EL (cell line): ENCODE measurements around the gene ADAMTS12.
A peak's percentile ranks its signal among the peaks of the same experiment; 100 is the strongest.

ENCODE experiments used
- DNase-seq: peaks from one replicate; pipeline ENCODE4 v3.0.0-alpha.2; 2016

ADAMTS12 gene

GRCh38 chr5:33901156-33901555 is 9.4 kb upstream of the ADAMTS12 start:
- peak; percentile 14 for DNase-seq

- DNase-seq: peak; percentile 71
Observed at GRCh38 chr5:33894566-33894965, 2.8 kb upstream of the ADAMTS12 start.

- DNase-seq: peak; percentile 99
Observed at GRCh38 chr5:33892620-33893137, 889 bp upstream of the ADAMTS12 start.

- no peak for DNase-seq
Observed at GRCh38 chr5:33891446-33891787, 373 bp downstream of the ADAMTS12 start.

GRCh38 chr5:33890131-33891032 is 1.4 kb downstream of the ADAMTS12 start:
- DNase-seq: peak; percentile 59

GRCh38 chr5:33888587-33888986 is 3.2 kb downstream of the ADAMTS12 start:
- DNase-seq: peak; percentile 32

- no peak for DNase-seq
Observed at GRCh38 chr5:33887268-33887667, 4.5 kb downstream of the ADAMTS12 start.

- DNase-seq: no peak
Observed at GRCh38 chr5:33886283-33886682, 5.5 kb downstream of the ADAMTS12 start.

- DNase-seq: no peak
Observed at GRCh38 chr5:33885679-33886078, 6.1 kb downstream of the ADAMTS12 start.

GRCh38 chr5:33883482-33883881 is 8.3 kb downstream of the ADAMTS12 start:
- DNase-seq: no peak

- no peak for DNase-seq
Observed at GRCh38 chr5:33880319-33880718, 11.5 kb downstream of the ADAMTS12 start.

GRCh38 chr5:33877449-33877848 is 14.3 kb downstream of the ADAMTS12 start:
- no peak for DNase-seq

GRCh38 chr5:33867241-33867640 is 24.5 kb downstream of the ADAMTS12 start:
- no peak for DNase-seq

GRCh38 chr5:33859177-33859576 is 32.6 kb downstream of the ADAMTS12 start:
- peak; percentile 37 for DNase-seq

GRCh38 chr5:33857037-33857436 is 34.8 kb downstream of the ADAMTS12 start:
- DNase-seq: no peak

GRCh38 chr5:33855396-33855795 is 36.4 kb downstream of the ADAMTS12 start:
- DNase-seq: no peak

GRCh38 chr5:33854733-33855151 is 37.0 kb downstream of the ADAMTS12 start:
- DNase-seq: peak; percentile 95

GRCh38 chr5:33852837-33853236 is 39.0 kb downstream of the ADAMTS12 start:
- DNase-seq: no peak

GRCh38 chr5:33852319-33852718 is 39.5 kb downstream of the ADAMTS12 start:
- peak; percentile 37 for DNase-seq

- peak; percentile 74 for DNase-seq
Observed at GRCh38 chr5:33850100-33850594, 41.6 kb downstream of the ADAMTS12 start.

- DNase-seq: no peak
Observed at GRCh38 chr5:33848554-33848953, 43.2 kb downstream of the ADAMTS12 start.

GRCh38 chr5:33846851-33847250 is 44.9 kb downstream of the ADAMTS12 start:
- no peak for DNase-seq

- DNase-seq: peak; percentile 87
Observed at GRCh38 chr5:33843579-33843978, 48.2 kb downstream of the ADAMTS12 start.

- no peak for DNase-seq
Observed at GRCh38 chr5:33842456-33842855, 49.3 kb downstream of the ADAMTS12 start.
